OCI-LY7 (cell line): Measurements from ENCODE around the gene RBM4. TPM values are rescaled to one million over a fixed set of nuclear protein-coding genes. Genes with fewer than 3 reads are reported as not detected.

Source experiments
- BruUV-seq: library from RNA; stranded (reverse); fragments of 400-500 nt; replicated peaks from 2 replicates; lab custom pipeline; 2021; lab: Mats Ljungman, UMichigan
- CTCF ChIA-PET: fragments of 300-600 bp; sonication (Branson Sonifier 250); formaldehyde crosslinking; loops from one replicate; lab custom pipeline; 2022; ENCODE audit warnings: antibody characterized with exemption; ENCODE audit not compliant: unreplicated experiment; lab: Charles Lee
- POLR2A ChIA-PET: fragments of 300-600 bp; sonication (Branson Sonifier 250); formaldehyde crosslinking; loops from one replicate; lab custom pipeline; 2022; ENCODE audit warnings: antibody characterized with exemption; lab: Charles Lee
- DNase-seq: peaks from one replicate; pipeline ENCODE4 v3.0.0-alpha.2; 2015; ENCODE audit warnings: low spot score
- H2AFZ ChIP-seq: fragments of 200-600 bp; sonication (generic), shearing (Covaris generic); 2 replicates; pipeline ENCODE4 v1.6.1; 2014; ENCODE audit warnings: mild to moderate bottlenecking, antibody characterized with exemption, low read length, moderate library complexity
- H3K27ac ChIP-seq: fragments of 200-600 bp; sonication (generic); 2 replicates; pipeline ENCODE4 v1.5.1; 2014; ENCODE audit warnings: mixed run types, low read depth, mild to moderate bottlenecking, moderate library complexity, low read length, inconsistent platforms; ENCODE audit not compliant: poor library complexity, severe bottlenecking
- H3K36me3 ChIP-seq: fragments of 200-600 bp; sonication (generic); 2 replicates; pipeline ENCODE4 v1.6.1; 2014; ENCODE audit warnings: mild to moderate bottlenecking, antibody characterized with exemption, low read length, moderate library complexity, mixed read lengths; ENCODE audit not compliant: insufficient read depth
- H3K4me1 ChIP-seq: fragments of 200-600 bp; sonication (generic); 2 replicates; pipeline ENCODE4 v1.5.1; 2014; ENCODE audit warnings: mild to moderate bottlenecking, low read length; ENCODE audit not compliant: insufficient read depth, poor library complexity, severe bottlenecking
- H3K4me2 ChIP-seq: fragments of 200-600 bp; sonication (generic); 2 replicates; pipeline ENCODE4 v1.6.1; 2014; ENCODE audit warnings: mild to moderate bottlenecking, low read length
- H3K4me3 ChIP-seq: fragments of 200-600 bp; sonication (generic); 2 replicates; pipeline ENCODE4 v1.5.1; 2014; ENCODE audit warnings: mild to moderate bottlenecking, low read depth, low read length; ENCODE audit not compliant: poor library complexity, severe bottlenecking
- H3K79me2 ChIP-seq: fragments of 200-600 bp; sonication (generic); 2 replicates; pipeline ENCODE4 v1.6.1; 2016; ENCODE audit warnings: low read depth, mild to moderate bottlenecking, low read length, moderate library complexity, mixed read lengths; ENCODE audit not compliant: insufficient read depth
- H3K9me2 ChIP-seq: fragments of 200-600 bp; sonication (generic); 2 replicates; pipeline ENCODE4 v1.6.1; 2016; ENCODE audit warnings: mild to moderate bottlenecking, low read length, mixed read lengths; ENCODE audit not compliant: insufficient read depth
- H3K9me3 ChIP-seq: fragments of 200-600 bp; sonication (generic); 2 replicates; pipeline ENCODE4 v1.6.1; 2014; ENCODE audit warnings: mild to moderate bottlenecking, mixed run types, low read length, mixed read lengths
- H4K20me1 ChIP-seq: fragments of 200-600 bp; sonication (generic); 2 replicates; pipeline ENCODE4 v1.6.1; 2014; ENCODE audit warnings: mild to moderate bottlenecking, antibody characterized with exemption, low read length, moderate library complexity, mixed read lengths; ENCODE audit not compliant: insufficient read depth
- CTCF ChIP-seq: fragments of 200-600 bp; sonication (generic); conservative IDR thresholded peaks from 2 replicates; pipeline ENCODE4 v1.5.1; 2014; ENCODE audit warnings: mild to moderate bottlenecking, antibody characterized with exemption, low read length, moderate library complexity, mixed read lengths
- EZH2phosphoT487 ChIP-seq: fragments of 200-600 bp; sonication (generic); IDR thresholded peaks from 2 replicates; pipeline ENCODE4 v1.6.1; 2018; ENCODE audit warnings: low read depth, borderline replicate concordance, mild to moderate bottlenecking, mixed run types, antibody characterized with exemption, low read length, moderate library complexity, mixed read lengths
- intact Hi-C: fragments of 100-400 bp; cut with micrococcal nuclease; formaldehyde crosslinking; loops from one replicate; pipeline ENCODE4 v1.10.0; 2022; ENCODE audit not compliant: unreplicated experiment
- total RNA-seq, 2 experiments: library from RNA; depleted of rRNA in 1 of 2; stranded (reverse); fragments of >200 nt in 1 of 2; shearing (Covaris generic) in 1 of 2; gene quantifications; 2 replicates each; pipeline ENCODE4 v1.2.3, GENCODE V29; 2014 to 2022

Gene RBM4
- total RNA-seq, 2 experiments from 2014 or later = 66.0 to 139 TPM

GRCh38 chr11:66691311-66691980 is 52.9 kb downstream of the RBM4 start:
- no peak overlapping the region for H2AFZ ChIP-seq
- H3K9me2 ChIP-seq = no peaks in the 10 kb centered on the region
- no peak overlapping the region for H3K27ac ChIP-seq
- no peaks in the 10 kb centered on the region for H4K20me1 ChIP-seq
- no peaks in the 10 kb centered on the region for H3K9me3 ChIP-seq
- no peaks in the 10 kb centered on the region for H3K79me2 ChIP-seq
- no peaks in the 10 kb centered on the region for H3K36me3 ChIP-seq
- BruUV-seq = no TSS peak
- H3K4me1 ChIP-seq = peaks cover 6% of the 10 kb centered on the region
- intact Hi-C loops = loop anchor here (10.0 kb wide), 1 partner anchor 283 kb away; the partner anchor contains the start of gene C11orf86
- TF ChIP-seq EZH2phosphoT487 (no peak), CTCF (no peak)
- ChIA-PET CTCF (no interaction called here), POLR2A (no interaction called here)
- no peak overlapping the region for H3K4me2 ChIP-seq
- H3K4me3 ChIP-seq = no peak overlapping the region
- no peak for DNase-seq

- Histone ChIP-seq H3K4me3 (no peak overlapping the region), H3K9me2 (no peaks in the 10 kb centered on the region), H3K36me3 (no peaks in the 10 kb centered on the region), H3K4me1 (peaks cover 6% of the 10 kb centered on the region), H3K79me2 (no peaks in the 10 kb centered on the region), H3K9me3 (no peaks in the 10 kb centered on the region), H4K20me1 (no peaks in the 10 kb centered on the region), H2AFZ (no peak overlapping the region), H3K4me2 (no peak overlapping the region), H3K27ac (no peak overlapping the region)
- POLR2A ChIA-PET = interaction anchor here (0.5 to 0.8 kb wide), 2 partner anchors 9 to 189 kb away, joined by 3 read pairs; no protein-coding TSS in a partner anchor
- no peak for DNase-seq
- no TSS peak for BruUV-seq
- intact Hi-C loops = loop anchor here (10.0 kb wide), 1 partner anchor 282 kb away; the partner anchor contains the start of gene C11orf86
- CTCF ChIA-PET = no interaction called here
- TF ChIP-seq EZH2phosphoT487 (no peak), CTCF (no peak)
Observed at GRCh38 chr11:66692446-66692845, 53.9 kb downstream of the RBM4 start.

- H3K4me3 ChIP-seq = no peak overlapping the region
- H3K36me3 ChIP-seq = no peaks in the 10 kb centered on the region
- no peak for TF ChIP-seq EZH2phosphoT487
- TF ChIP-seq CTCF = no peak
- no peaks in the 10 kb centered on the region for H3K79me2 ChIP-seq
- intact Hi-C loops = loop anchor here (10.0 kb wide), 1 partner anchor 282 kb away; the partner anchor contains the start of gene C11orf86
- no peaks in the 10 kb centered on the region for H3K9me2 ChIP-seq
- H2AFZ ChIP-seq = no peak overlapping the region
- no peak overlapping the region for H3K27ac ChIP-seq
- no peak overlapping the region for H3K4me2 ChIP-seq
- DNase-seq = no peak
- no peaks in the 10 kb centered on the region for H4K20me1 ChIP-seq
- no peaks in the 10 kb centered on the region for H3K9me3 ChIP-seq
- CTCF ChIA-PET = no interaction called here
- peaks cover 6% of the 10 kb centered on the region for H3K4me1 ChIP-seq
- no TSS peak for BruUV-seq
- POLR2A ChIA-PET = interaction anchor here (0.5 to 0.8 kb wide), 2 partner anchors 9 to 188 kb away, joined by 3 read pairs; no protein-coding TSS in a partner anchor
Observed at GRCh38 chr11:66692871-66693331, 54.4 kb downstream of the RBM4 start.
